ENCODE data around the gene B3GLCT.
"Not testable (repeated sequence)": the region's sequence is repeated elsewhere in the genome, so short reads cannot be mapped to it uniquely, and the experiment has no call there.

Gene B3GLCT

GRCh38 chr13:31199849-31200636 is at the start of gene B3GLCT:
TSS of gene B3GLCT (plus strand) at chr13:31199975. CDS start at chr13:31200085, 110 bp downstream.
- in situ Hi-C loops (cut with MboI; ENCODE audit: low pct_unique_long_range_greater_than_20kb, low sequenced_read_pairs) = no loop called here
- peak; percentile 85 for DNase-seq

GRCh38 chr13:31150315-31150985 is 49.3 kb upstream of the B3GLCT start:
- in situ Hi-C loops (cut with MboI; ENCODE audit: low pct_unique_long_range_greater_than_20kb, low sequenced_read_pairs) = no loop called here
- no peak for DNase-seq

GRCh38 chr13:31151837-31152236 is 47.9 kb upstream of the B3GLCT start:
- DNase-seq = no peak
- in situ Hi-C loops (cut with MboI; ENCODE audit: low pct_unique_long_range_greater_than_20kb, low sequenced_read_pairs) = no loop called here

- no peak for DNase-seq
- in situ Hi-C loops (cut with MboI; ENCODE audit: low pct_unique_long_range_greater_than_20kb, low sequenced_read_pairs) = no loop called here
These were observed 44.8 kb upstream of the B3GLCT start for GRCh38 chr13:31154939-31155338.

GRCh38 chr13:31159306-31159705 is 40.5 kb upstream of the B3GLCT start:
- DNase-seq = no peak
- in situ Hi-C loops (cut with MboI; ENCODE audit: low pct_unique_long_range_greater_than_20kb, low sequenced_read_pairs) = no loop called here

GRCh38 chr13:31160857-31161556 is 38.8 kb upstream of the B3GLCT start:
- peak; percentile 81 for DNase-seq
- in situ Hi-C loops (cut with MboI; ENCODE audit: low pct_unique_long_range_greater_than_20kb, low sequenced_read_pairs) = no loop called here

GRCh38 chr13:31161557-31162150 is 38.1 kb upstream of the B3GLCT start, which contains the start of gene HSPH1:
TSS of gene HSPH1 (minus strand) at chr13:31161904. CDS start at chr13:31161582, 322 bp downstream.
- in situ Hi-C loops (cut with MboI; ENCODE audit: low pct_unique_long_range_greater_than_20kb, low sequenced_read_pairs) = no loop called here
- DNase-seq = peak; percentile 98

GRCh38 chr13:31162151-31163008 is 37.4 kb upstream of the B3GLCT start:
- DNase-seq = peak; percentile 98
- in situ Hi-C loops (cut with MboI; ENCODE audit: low pct_unique_long_range_greater_than_20kb, low sequenced_read_pairs) = no loop called here

- in situ Hi-C loops (cut with MboI; ENCODE audit: low pct_unique_long_range_greater_than_20kb, low sequenced_read_pairs) = no loop called here
These were observed 33.2 kb upstream of the B3GLCT start for GRCh38 chr13:31166591-31166990.

GRCh38 chr13:31167490-31167889 is 32.3 kb upstream of the B3GLCT start:
- DNase-seq = no peak
- in situ Hi-C loops (cut with MboI; ENCODE audit: low pct_unique_long_range_greater_than_20kb, low sequenced_read_pairs) = no loop called here

More at GRCh38 chr13:31166591-31166990, 33.2 kb upstream of the B3GLCT start:
- DNase-seq = no peak

- in situ Hi-C loops (cut with MboI; ENCODE audit: low pct_unique_long_range_greater_than_20kb, low sequenced_read_pairs) = no loop called here
- DNase-seq = no peak
These were observed 31.6 kb upstream of the B3GLCT start for GRCh38 chr13:31168166-31168565.

- DNase-seq = no peak
- in situ Hi-C loops (cut with MboI; ENCODE audit: low pct_unique_long_range_greater_than_20kb, low sequenced_read_pairs) = no loop called here
These were observed 31.0 kb upstream of the B3GLCT start for GRCh38 chr13:31168736-31169135.

- DNase-seq = no peak
- in situ Hi-C loops (cut with MboI; ENCODE audit: low pct_unique_long_range_greater_than_20kb, low sequenced_read_pairs) = no loop called here
These were observed 27.8 kb upstream of the B3GLCT start for GRCh38 chr13:31172001-31172400.

GRCh38 chr13:31172535-31172934 is 27.2 kb upstream of the B3GLCT start:
- DNase-seq = no peak
- in situ Hi-C loops (cut with MboI; ENCODE audit: low pct_unique_long_range_greater_than_20kb, low sequenced_read_pairs) = no loop called here

- in situ Hi-C loops (cut with MboI; ENCODE audit: low pct_unique_long_range_greater_than_20kb, low sequenced_read_pairs) = no loop called here
- DNase-seq = no peak
These were observed 25.8 kb upstream of the B3GLCT start for GRCh38 chr13:31174018-31174417.

GRCh38 chr13:31175847-31176532 is 23.8 kb upstream of the B3GLCT start:
- in situ Hi-C loops (cut with MboI; ENCODE audit: low pct_unique_long_range_greater_than_20kb, low sequenced_read_pairs) = no loop called here
- DNase-seq = no peak

GRCh38 chr13:31177813-31178495 is 21.8 kb upstream of the B3GLCT start:
- in situ Hi-C loops (cut with MboI; ENCODE audit: low pct_unique_long_range_greater_than_20kb, low sequenced_read_pairs); DNase-seq: not testable (repeated sequence)

- in situ Hi-C loops (cut with MboI; ENCODE audit: low pct_unique_long_range_greater_than_20kb, low sequenced_read_pairs) = no loop called here
- no peak for DNase-seq
These were observed 20.5 kb upstream of the B3GLCT start for GRCh38 chr13:31179241-31179640.

All from KBM-7 (cell line).